H1 (cell line): ENCODE measurements around the gene TCIRG1. TPM values are rescaled to one million over a fixed set of nuclear protein-coding genes. Genes with fewer than 3 reads are reported as not detected.

Source experiments
- BACH1 ChIP-seq: IDR thresholded peaks from 2 replicates; pipeline ENCODE4 v1.6.1; 2012; ENCODE audit warnings: low read length, improper control_type of control experiment
- BCL11A ChIP-seq, 2 experiments: IDR thresholded peaks; one replicate each; pipeline ENCODE4 v1.6.1; 2011; ENCODE audit warnings: low read depth in 2 of 2, low read length in 2 of 2, mild to moderate bottlenecking in 2 of 2
- CBX8 ChIP-seq: fragments of 300-800, 300-1000 bp; sonication (generic); IDR thresholded peaks from 2 replicates; pipeline ENCODE4 v1.7.1; 2016; ENCODE audit warnings: low read depth, low read length, borderline replicate concordance
- EZH2 ChIP-seq: fragments of 200-600 bp; sonication (generic); IDR thresholded peaks from 2 replicates; pipeline ENCODE4 v1.7.1; 2012; ENCODE audit warnings: low read depth, mild to moderate bottlenecking, moderate library complexity, low read length, inconsistent platforms; ENCODE audit not compliant: severe bottlenecking
- FOSL1 ChIP-seq: IDR thresholded peaks from 2 replicates; pipeline ENCODE4 v1.6.1; 2011; ENCODE audit warnings: mild to moderate bottlenecking, low read depth, low read length, moderate library complexity; ENCODE audit not compliant: insufficient read depth
- JUND ChIP-seq: IDR thresholded peaks from 2 replicates; pipeline ENCODE4 v1.6.1; 2011; ENCODE audit warnings: mild to moderate bottlenecking, improper control_type of control experiment, low read length
- KDM4A ChIP-seq: IDR thresholded peaks from one replicate; pipeline ENCODE4 v1.7.1; 2012; ENCODE audit warnings: low read depth, mild to moderate bottlenecking, moderate library complexity, low read length, inconsistent platforms; ENCODE audit not compliant: severe bottlenecking
- KDM5A ChIP-seq: fragments of 200-600 bp; IDR thresholded peaks from 2 replicates; pipeline ENCODE4 v1.7.1; 2012; ENCODE audit warnings: mild to moderate bottlenecking, low read length, inconsistent platforms, mixed read lengths
- SIX5 ChIP-seq: IDR thresholded peaks from 2 replicates; pipeline ENCODE4 v1.6.1; 2011; ENCODE audit warnings: mild to moderate bottlenecking, low read depth, low read length
- polyA plus RNA-seq, 7 experiments: library from polyadenylated mRNA; depleted of rRNA in 3 of 7; stranded (reverse) in 5 of 7; unstranded in 2 of 7; fragments of >200 nt in 5 of 7; fragments of 200-250 nt in 2 of 7; gene quantifications; 1 replicate in 5 of 7; 2 replicates in 1 of 7; 4 replicates in 1 of 7; pipeline versions ENCODE4 v1.2.1 to v1.2.3, GENCODE V29; 2011 to 2013; ENCODE audit warnings: missing spikeins in 2 of 7, mixed read lengths in 2 of 7
- total RNA-seq: library from RNA; stranded (reverse); fragmentation: NEBNext Ultra II Directional; extraction: Animal tissue kit (Norgen Biotek cat#: 25700); gene quantifications from 2 replicates; pipeline ENCODE4 v1.2.1, GENCODE V29; 2021
- TF ChIP-seq, protein P1 (sequence below): fragments of 300-600 bp; sonication (generic); IDR thresholded peaks from 2 replicates; pipeline ENCODE4 v1.7.1; 2012; ENCODE audit warnings: low read length, moderate library complexity, mild to moderate bottlenecking, inconsistent platforms; ENCODE audit not compliant: insufficient replicate concordance

The TCIRG1 gene
- total and polyA plus RNA-seq, 2 of the 8 experiments (the other 6 are each of a cell fraction or from before 2014, with no cell fraction given), result 25.3 to 39.6 TPM

DNA sequence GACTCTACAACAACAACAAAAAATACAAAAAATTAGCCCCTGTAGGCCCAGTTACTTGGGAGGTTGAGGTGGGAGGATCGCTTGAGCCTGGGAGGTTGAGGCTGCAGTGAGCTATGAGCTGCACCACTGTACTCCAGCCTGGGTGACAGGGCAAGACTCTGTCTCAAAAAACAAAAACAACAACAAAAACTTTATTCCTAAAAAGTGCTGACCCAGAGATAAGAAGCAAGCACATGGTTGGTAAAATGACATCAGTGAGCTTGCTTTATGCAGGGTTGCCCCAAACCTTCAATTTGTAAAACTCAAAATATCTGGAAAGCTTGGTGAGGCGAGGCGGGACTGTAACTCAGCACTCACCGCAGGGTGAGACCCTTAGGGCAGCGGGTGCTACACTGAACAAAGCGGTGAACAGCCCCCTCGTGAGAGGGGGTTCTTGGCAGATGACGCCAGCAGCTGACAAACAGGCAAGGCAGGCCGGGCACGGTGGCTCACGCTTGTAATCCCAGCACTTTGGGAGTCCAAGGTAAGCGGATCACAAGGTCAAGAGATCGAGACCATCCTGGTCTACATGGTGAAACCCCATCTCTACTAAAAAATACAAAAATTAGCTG, 3.5 kb upstream of the TCIRG1 start (continued):
- TF ChIP-seq, protein P1, sequence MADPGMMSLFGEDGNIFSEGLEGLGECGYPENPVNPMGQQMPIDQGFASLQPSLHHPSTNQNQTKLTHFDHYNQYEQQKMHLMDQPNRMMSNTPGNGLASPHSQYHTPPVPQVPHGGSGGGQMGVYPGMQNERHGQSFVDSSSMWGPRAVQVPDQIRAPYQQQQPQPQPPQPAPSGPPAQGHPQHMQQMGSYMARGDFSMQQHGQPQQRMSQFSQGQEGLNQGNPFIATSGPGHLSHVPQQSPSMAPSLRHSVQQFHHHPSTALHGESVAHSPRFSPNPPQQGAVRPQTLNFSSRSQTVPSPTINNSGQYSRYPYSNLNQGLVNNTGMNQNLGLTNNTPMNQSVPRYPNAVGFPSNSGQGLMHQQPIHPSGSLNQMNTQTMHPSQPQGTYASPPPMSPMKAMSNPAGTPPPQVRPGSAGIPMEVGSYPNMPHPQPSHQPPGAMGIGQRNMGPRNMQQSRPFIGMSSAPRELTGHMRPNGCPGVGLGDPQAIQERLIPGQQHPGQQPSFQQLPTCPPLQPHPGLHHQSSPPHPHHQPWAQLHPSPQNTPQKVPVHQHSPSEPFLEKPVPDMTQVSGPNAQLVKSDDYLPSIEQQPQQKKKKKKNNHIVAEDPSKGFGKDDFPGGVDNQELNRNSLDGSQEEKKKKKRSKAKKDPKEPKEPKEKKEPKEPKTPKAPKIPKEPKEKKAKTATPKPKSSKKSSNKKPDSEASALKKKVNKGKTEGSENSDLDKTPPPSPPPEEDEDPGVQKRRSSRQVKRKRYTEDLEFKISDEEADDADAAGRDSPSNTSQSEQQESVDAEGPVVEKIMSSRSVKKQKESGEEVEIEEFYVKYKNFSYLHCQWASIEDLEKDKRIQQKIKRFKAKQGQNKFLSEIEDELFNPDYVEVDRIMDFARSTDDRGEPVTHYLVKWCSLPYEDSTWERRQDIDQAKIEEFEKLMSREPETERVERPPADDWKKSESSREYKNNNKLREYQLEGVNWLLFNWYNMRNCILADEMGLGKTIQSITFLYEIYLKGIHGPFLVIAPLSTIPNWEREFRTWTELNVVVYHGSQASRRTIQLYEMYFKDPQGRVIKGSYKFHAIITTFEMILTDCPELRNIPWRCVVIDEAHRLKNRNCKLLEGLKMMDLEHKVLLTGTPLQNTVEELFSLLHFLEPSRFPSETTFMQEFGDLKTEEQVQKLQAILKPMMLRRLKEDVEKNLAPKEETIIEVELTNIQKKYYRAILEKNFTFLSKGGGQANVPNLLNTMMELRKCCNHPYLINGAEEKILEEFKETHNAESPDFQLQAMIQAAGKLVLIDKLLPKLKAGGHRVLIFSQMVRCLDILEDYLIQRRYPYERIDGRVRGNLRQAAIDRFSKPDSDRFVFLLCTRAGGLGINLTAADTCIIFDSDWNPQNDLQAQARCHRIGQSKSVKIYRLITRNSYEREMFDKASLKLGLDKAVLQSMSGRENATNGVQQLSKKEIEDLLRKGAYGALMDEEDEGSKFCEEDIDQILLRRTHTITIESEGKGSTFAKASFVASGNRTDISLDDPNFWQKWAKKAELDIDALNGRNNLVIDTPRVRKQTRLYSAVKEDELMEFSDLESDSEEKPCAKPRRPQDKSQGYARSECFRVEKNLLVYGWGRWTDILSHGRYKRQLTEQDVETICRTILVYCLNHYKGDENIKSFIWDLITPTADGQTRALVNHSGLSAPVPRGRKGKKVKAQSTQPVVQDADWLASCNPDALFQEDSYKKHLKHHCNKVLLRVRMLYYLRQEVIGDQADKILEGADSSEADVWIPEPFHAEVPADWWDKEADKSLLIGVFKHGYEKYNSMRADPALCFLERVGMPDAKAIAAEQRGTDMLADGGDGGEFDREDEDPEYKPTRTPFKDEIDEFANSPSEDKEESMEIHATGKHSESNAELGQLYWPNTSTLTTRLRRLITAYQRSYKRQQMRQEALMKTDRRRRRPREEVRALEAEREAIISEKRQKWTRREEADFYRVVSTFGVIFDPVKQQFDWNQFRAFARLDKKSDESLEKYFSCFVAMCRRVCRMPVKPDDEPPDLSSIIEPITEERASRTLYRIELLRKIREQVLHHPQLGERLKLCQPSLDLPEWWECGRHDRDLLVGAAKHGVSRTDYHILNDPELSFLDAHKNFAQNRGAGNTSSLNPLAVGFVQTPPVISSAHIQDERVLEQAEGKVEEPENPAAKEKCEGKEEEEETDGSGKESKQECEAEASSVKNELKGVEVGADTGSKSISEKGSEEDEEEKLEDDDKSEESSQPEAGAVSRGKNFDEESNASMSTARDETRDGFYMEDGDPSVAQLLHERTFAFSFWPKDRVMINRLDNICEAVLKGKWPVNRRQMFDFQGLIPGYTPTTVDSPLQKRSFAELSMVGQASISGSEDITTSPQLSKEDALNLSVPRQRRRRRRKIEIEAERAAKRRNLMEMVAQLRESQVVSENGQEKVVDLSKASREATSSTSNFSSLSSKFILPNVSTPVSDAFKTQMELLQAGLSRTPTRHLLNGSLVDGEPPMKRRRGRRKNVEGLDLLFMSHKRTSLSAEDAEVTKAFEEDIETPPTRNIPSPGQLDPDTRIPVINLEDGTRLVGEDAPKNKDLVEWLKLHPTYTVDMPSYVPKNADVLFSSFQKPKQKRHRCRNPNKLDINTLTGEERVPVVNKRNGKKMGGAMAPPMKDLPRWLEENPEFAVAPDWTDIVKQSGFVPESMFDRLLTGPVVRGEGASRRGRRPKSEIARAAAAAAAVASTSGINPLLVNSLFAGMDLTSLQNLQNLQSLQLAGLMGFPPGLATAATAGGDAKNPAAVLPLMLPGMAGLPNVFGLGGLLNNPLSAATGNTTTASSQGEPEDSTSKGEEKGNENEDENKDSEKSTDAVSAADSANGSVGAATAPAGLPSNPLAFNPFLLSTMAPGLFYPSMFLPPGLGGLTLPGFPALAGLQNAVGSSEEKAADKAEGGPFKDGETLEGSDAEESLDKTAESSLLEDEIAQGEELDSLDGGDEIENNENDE, result no peak
- TF ChIP-seq KDM5A (no peak), SIX5 (no peak), FOSL1 (no peak), BACH1 (no peak), CBX8 (no peak), EZH2 (no peak), BCL11A (IDR thresholded peaks at IDR 0.05; ENCODE audit: low read depth in 2 of 2, low read length in 2 of 2) (no peak), KDM4A (no peak), JUND (no peak)
